GM12892 (cell line): ENCODE results near the gene ZNF723. TPM values are rescaled to one million over a fixed set of nuclear protein-coding genes. Genes with fewer than 3 reads are reported as not detected.
"Not testable (repeated sequence)": the region's sequence is repeated elsewhere in the genome, so short reads cannot be mapped to it uniquely, and the experiment has no call there.

ENCODE experiments used
- DNase-seq: peaks from one replicate; pipeline ENCODE4 v3.0.0; 2011; ENCODE audit not compliant: insufficient read length
- FAIRE-seq: peaks from 2 replicates; lab custom pipeline; 2011; peaks lifted over from hg19 to GRCh38; lab: Jason Lieb, UNC
- POLR2A ChIP-seq: IDR thresholded peaks from 2 replicates; pipeline ENCODE4 v1.6.1; 2011; ENCODE audit warnings: low read depth, low read length, control low read depth
- POLR2AphosphoS5 ChIP-seq: IDR thresholded peaks from 2 replicates; pipeline ENCODE4 v1.6.1; 2011; ENCODE audit warnings: low read depth, low read length, control low read depth
- TAF1 ChIP-seq: IDR thresholded peaks from 2 replicates; pipeline ENCODE4 v1.6.1; 2011; ENCODE audit warnings: low read depth, mild to moderate bottlenecking, control low read depth, low read length, borderline replicate concordance
- polyA plus RNA-seq: library from polyadenylated mRNA; unstranded; fragments of >200 nt; gene quantifications from one replicate; pipeline ENCODE4 v1.2.1, GENCODE V29; 2012; ENCODE audit warnings: missing spikeins, inconsistent platforms; ENCODE audit not compliant: missing spikeins

The ZNF723 gene
- polyA plus RNA-seq: not detected

DNA sequence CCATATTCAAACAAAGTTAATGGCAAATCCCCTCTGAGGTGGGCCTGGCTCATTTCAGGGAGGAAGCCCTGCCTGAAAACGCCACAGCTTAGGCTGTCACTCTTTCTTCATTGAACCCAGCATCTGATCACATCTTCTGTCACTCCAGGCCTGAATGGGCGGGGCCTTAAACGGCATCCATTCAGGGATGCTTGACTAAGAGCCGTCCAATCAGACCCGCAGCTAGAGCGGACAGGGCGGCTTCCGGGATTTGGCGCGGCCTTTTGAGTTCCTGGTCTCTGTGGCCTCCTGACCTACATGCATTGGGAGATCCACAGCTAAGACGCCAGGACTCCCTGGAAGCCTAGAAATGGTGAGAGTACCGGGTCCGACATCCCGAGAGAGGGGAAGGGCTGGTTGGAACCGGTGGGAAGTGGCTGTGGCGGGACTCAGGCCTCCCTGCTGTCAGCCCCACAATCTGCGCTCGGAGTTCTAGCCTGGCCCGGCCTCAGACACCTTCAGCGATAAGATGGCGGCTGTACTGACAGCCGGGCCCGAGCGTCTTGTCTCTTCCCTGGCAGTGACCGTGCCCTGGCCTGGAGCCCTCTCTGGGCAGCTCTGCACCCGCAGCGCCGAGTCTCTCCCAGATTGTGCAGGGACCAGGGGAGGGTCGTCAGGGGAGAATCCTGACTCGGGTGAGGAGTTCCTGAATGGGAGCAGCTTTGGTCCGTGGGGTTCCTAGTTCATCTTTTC lies at the start of gene ZNF723:
TSS of gene ZNF723 (plus strand) at position 261 of the 732 bp plus-strand sequence. CDS start at position 350, 89 bp downstream.
- DNase-seq: no peak
- FAIRE-seq: no peak
- TF ChIP-seq POLR2A (no peak), POLR2AphosphoS5 (no peak), TAF1 (no peak)

DNA sequence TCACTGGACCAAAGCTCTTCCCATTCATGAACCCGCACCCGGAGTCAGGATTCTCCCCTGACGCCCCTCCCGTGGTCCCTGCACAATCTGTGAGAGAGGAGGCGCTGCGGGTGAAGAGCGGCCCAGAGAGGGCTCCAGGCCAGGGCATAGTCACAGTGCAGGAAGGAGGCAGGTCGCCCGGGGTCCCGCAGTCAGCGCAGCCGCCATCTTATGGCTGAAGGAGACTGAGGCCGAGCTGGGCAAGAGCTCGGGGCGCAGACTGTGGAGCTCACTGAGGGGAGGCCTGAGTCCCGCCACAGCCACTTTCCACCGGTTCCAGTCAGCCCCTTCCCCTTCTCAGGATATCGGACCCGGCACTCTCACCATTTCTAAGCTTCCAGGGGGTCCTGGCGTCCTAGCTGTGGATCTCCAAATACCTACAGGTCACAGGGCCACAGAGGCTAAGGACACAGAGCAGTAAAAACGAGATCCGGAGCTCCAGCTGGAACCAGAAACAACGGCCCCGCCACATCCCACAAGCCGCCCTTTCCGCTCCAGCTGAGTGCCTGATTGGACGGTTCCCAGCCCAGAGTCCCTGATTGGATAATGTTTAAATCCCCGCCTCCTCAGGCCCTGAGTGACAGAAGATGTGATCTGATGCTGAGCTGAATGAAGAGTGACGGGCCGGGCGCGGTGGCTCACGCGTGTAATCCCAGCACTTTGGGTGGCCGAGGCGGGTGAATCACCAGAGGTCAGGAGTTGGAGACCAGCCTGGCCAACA lies 48.3 kb upstream of the ZNF723 start, which contains the start of gene ZNF99:
TSS of gene ZNF99 (minus strand) at position 501 of the 760 bp plus-strand sequence. CDS start at position 366, 135 bp downstream.
- DNase-seq (no peak), FAIRE-seq (no peak)

DNA sequence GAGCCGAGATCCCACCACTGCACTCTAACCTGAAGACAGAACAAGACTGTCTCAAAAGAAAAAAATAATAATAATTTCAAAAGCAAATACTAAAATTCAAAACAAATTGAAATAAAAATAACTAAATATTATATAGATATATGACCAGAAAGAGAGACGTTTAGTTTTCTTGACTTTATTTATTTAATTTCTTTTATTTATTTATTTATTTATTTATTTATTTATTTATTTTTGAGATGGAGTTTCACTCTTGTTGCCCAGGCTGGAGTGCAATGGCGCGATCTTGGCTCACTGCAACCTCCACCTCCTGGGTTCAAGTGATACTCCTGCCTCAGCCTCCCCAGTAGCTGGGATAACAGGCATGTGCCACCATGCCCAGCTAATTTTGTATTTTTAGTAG lies 39.2 kb upstream of the ZNF723 start:
- not testable (repeated sequence) for DNase-seq, FAIRE-seq

More for the DNA sequence above, 48.3 kb upstream of the ZNF723 start, which contains the start of gene ZNF99:
- TF ChIP-seq TAF1 (no peak), POLR2AphosphoS5 (no peak), POLR2A (no peak)

DNA sequence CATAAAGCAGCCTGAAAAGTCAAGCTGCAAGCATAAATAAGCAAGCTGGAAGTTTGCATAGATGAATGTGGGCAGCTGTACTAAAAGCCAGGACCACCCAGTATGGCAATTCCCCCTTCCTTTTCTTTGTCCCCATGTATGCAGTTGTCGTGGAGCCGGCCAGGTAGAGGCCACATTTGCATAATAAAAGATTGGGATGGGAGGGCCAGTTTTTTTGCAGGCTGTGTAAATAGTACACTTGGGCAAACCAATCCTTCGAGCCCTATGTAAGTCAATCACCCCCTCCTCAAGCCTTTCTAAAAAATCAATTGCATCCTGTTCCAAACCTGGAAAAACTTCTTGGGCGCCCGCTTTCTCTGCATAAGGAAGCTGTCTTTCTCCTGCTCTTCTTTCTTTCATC lies 35.1 kb upstream of the ZNF723 start:
- TF ChIP-seq TAF1: no peak
- DNase-seq (no peak), FAIRE-seq (no peak)

DNA sequence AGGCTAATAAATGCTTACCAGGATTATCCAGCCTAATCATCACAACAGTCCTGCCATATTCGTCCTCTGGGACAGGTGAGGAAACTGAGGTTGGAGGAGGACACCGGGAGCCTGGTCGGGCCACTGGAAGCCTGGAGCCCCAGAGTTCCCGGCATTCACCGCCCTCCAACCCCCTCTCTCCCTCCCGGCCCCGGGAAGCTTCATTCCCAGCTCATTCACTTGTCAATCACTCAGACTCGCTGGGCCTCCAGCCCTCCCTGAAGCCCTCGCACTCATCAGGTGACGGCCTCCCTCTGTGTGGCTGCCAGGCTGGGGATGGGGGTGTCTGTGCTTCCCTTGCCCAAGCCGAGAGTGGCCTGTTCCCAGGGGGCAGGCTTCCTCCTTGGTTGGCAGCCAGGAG lies 25.7 kb upstream of the ZNF723 start:
- FAIRE-seq: no peak
- no peak for TF ChIP-seq POLR2AphosphoS5
- TF ChIP-seq POLR2A: no peak
- no peak for TF ChIP-seq TAF1
- DNase-seq: no peak

DNA sequence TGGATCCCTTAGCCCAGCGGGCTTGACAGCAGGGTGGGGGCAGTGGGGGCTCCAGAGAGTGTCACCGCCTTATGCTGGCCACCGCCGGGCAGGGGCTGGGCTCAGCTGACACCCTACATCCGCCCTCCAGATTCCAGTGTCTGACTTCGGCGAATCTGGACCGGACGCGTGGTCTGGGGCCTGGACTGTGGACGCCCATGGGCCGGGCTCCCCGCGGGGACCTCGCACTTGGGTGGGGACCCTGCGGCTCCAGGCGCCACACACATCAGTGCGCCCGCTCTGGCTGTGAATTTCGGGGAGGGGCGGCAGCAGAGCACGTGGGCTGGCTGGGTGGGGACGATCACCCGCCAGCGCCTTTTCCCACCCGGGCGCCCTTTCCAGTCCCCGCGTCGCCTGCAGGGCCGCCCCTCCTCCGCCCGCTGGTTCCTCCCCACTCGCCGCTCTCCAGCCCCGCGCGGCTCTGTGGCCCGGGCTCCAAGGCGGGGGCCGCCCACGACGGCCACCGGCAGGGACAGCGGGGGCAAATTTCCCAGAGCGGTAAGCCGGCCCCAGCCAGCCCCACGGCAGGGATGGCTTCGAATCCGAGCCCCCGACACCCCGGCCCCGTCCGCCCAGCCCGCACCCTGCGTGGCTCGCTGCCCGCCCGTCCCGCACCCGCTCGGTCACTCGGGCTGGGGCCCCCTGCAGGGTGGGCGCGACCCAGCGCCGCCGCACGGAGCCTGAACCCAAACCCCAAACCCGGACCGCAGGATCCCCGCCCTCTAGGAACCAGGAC lies 24.8 kb upstream of the ZNF723 start:
- FAIRE-seq (no peak), DNase-seq (no peak)
- TF ChIP-seq POLR2AphosphoS5 (no peak), TAF1 (no peak), POLR2A (no peak)

DNA sequence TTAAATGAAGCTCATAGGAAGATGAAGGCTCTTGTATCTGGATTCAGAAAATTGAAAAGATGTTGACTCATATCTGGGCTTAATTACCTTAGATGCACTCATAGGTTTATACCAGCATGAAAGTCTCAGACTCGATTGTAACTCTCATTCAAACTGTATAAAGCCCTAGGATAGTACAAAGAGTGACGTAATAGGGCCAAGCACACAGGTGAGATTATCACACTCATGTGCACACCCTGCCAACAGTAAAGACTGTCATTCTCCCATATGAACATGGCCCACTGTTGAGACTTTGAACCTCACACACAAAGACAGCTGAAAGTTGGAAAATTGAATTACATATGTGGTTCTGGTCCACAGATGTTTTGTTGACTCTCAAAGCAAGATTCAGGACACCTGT lies 18.0 kb upstream of the ZNF723 start:
- FAIRE-seq (no peak), DNase-seq (no peak)
- TF ChIP-seq POLR2A (no peak), TAF1 (no peak), POLR2AphosphoS5 (no peak)

DNA sequence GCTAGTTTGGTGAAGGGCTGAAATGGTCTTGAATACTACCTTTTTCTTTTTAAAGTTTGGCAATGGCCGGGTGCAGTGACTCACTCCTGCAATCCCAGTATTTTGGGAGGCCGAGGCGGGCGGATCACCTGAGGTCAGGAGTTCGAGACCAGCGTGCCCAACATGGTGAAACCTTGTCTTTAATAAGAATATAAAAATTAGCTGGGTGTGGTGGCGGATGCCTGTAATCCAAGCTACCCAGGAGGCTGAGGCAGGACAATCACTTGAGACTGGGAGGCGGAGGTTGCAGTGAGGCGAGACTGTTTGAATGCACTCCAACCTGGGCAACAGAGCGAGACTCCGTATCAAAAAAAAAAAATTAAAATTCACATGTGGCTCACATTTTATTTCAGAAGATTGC lies 880 bp upstream of the ZNF723 start:
- FAIRE-seq: no peak
- no peak for DNase-seq

DNA sequence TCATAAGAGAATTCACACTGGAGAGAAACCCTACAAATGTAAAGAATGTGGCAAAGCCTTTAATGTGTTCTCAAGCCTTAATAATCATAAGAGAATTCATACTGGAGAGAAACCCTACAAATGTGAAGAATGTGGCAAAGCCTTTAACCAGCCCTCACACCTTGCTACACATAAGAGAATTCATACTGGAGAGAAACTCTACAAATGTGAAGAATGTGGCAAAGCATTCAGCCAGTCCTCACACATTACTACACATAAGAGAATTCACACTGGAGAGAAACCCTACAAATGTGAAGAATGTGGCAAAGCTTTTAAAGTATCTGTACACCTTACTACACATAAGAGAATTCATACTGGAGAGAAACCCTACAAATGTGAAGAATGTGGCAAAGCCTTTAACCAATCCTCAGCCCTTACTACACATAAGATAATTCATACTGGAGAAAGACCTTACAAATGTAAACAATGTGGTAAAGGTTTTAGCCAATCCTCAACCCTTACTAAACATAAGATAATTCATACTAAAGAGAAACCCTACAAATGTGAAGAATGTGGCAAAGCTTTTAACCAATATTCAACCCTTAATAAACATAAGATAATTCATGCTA lies 25.7 kb downstream of the ZNF723 start:
- FAIRE-seq: not testable (repeated sequence)

More for the DNA sequence above, 880 bp upstream of the ZNF723 start:
- no peak for TF ChIP-seq TAF1
- TF ChIP-seq POLR2AphosphoS5: no peak
- TF ChIP-seq POLR2A: no peak

DNA sequence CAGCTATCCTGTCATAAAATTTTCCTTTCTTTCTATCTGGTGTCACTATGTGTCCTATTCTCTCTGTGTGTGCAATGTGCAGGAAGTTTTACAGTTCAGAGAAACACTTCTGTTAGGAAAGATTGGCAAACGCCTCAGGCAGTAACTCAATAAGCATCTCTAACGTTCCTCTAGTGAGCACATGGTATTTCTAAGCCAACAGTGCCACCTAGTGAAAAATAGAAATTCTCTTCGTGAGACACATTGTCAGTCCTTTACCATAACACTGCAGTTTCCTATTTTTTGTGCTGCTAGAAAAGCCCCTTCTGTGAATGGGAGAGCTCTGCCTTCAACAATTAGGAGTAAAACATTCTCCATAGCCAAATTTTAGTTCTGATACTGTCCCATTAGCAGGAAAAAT lies 50.7 kb downstream of the ZNF723 start:
- TF ChIP-seq POLR2AphosphoS5 (no peak), POLR2A (no peak), TAF1 (no peak)
- no peak for FAIRE-seq
- no peak for DNase-seq

More for the DNA sequence above, 25.7 kb downstream of the ZNF723 start:
- DNase-seq: not testable (repeated sequence)

DNA sequence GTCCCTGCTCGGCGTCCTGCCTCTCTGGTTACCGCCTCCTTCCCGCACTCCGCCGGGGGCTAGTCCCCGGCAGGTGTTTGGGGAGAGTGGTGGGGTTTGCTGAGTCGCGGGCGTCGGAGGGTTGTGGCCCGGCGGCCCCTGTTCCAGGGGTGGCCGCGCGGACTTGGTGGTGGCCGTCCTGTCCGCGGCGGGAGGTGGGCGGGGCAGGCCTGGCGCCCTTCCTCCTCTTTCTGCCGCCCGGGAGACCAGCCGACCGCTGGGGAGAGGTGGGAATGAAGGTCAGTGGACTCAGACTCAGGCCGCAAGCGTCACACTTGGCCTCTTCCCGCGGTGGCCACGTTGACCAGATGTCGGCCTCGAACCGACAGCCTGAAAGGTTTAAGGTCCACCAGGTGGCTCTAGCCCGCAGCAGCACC lies 61.8 kb downstream of the ZNF723 start:
- TF ChIP-seq TAF1: no peak
- no peak for TF ChIP-seq POLR2A
- TF ChIP-seq POLR2AphosphoS5: no peak
- no peak for FAIRE-seq
- DNase-seq: no peak
